ENCODE measurements around the gene TRIM31.

DNA sequence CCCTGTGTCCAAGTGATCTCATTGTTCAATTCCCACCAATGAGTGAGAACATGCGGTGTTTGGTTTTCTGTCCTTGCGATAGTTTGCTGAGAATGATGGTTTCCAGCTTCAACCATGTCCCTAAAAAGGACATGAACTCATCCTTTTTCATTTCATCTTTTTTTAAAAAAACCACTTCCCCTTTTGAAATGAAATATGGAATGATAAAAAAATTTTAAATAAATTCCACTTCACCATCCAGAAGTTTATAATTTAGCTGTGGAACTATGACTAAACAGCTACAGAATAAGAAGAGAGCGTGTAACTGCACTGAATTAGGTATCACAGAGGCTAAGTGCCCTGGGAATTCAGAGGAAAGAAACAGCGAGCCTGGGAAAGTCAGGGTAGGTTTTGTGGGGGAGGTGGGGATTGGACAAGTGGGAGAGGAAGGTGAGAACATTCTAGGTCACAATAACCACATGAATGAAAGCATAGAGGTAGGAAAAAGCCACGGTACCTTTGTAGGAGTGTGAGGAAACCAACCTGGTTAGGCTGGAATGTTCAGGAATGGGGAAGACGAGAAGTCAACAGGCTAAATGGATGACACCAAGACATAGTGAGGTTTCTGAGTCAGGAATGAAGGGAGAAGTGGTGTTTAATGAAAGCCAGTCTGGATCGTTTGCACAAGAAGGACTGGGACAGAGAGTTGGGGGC is 37.1 kb upstream of the TRIM31 start:
- TF ChIP-seq, protein P1, sequence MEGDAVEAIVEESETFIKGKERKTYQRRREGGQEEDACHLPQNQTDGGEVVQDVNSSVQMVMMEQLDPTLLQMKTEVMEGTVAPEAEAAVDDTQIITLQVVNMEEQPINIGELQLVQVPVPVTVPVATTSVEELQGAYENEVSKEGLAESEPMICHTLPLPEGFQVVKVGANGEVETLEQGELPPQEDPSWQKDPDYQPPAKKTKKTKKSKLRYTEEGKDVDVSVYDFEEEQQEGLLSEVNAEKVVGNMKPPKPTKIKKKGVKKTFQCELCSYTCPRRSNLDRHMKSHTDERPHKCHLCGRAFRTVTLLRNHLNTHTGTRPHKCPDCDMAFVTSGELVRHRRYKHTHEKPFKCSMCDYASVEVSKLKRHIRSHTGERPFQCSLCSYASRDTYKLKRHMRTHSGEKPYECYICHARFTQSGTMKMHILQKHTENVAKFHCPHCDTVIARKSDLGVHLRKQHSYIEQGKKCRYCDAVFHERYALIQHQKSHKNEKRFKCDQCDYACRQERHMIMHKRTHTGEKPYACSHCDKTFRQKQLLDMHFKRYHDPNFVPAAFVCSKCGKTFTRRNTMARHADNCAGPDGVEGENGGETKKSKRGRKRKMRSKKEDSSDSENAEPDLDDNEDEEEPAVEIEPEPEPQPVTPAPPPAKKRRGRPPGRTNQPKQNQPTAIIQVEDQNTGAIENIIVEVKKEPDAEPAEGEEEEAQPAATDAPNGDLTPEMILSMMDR (IDR thresholded peaks at IDR 0.05): no peak
- TF ChIP-seq POLR2A (IDR thresholded peaks at IDR 0.05): no peak

Data from uterus (tissue), 2 donors.